Activated CD4-positive, alpha-beta T cell treated with anti-CD3 and anti-CD28 coated beads, Interleukin-2, amount 50 U/mL, for 24 hours (primary cell): ENCODE data around the gene PARP14.

Experiments
- DNase-seq, 2 donors: peaks; one replicate each; pipeline ENCODE4 v3.0.0-alpha.2; 2020; ENCODE audit warnings: low read depth in 1 of 2, low spot score in 1 of 2

Gene PARP14

GRCh38 chr3:122766430-122766829, 85.8 kb downstream of the PARP14 start:
- no peak for DNase-seq

GRCh38 chr3:122767540-122768372, 87.1 kb downstream of the PARP14 start:
- DNase-seq = no peak

- no peak for DNase-seq
Observed at GRCh38 chr3:122770521-122771202, 90.0 kb downstream of the PARP14 start.

GRCh38 chr3:122772827-122773226, 92.2 kb downstream of the PARP14 start:
- DNase-seq = no peak

- DNase-seq = no peak
Observed at GRCh38 chr3:122773944-122774509, 93.4 kb downstream of the PARP14 start.

GRCh38 chr3:122774564-122774963, 93.9 kb downstream of the PARP14 start:
- no peak for DNase-seq

GRCh38 chr3:122776675-122777468, 96.2 kb downstream of the PARP14 start:
- DNase-seq = no peak

- DNase-seq = no peak
Observed at GRCh38 chr3:122777563-122777962, 96.9 kb downstream of the PARP14 start.
